ENCODE measurements around the gene CLSTN1.
"Not testable (repeated sequence)": the region's sequence is repeated elsewhere in the genome, so short reads cannot be mapped to it uniquely, and the experiment has no call there.

CLSTN1 gene

DNA sequence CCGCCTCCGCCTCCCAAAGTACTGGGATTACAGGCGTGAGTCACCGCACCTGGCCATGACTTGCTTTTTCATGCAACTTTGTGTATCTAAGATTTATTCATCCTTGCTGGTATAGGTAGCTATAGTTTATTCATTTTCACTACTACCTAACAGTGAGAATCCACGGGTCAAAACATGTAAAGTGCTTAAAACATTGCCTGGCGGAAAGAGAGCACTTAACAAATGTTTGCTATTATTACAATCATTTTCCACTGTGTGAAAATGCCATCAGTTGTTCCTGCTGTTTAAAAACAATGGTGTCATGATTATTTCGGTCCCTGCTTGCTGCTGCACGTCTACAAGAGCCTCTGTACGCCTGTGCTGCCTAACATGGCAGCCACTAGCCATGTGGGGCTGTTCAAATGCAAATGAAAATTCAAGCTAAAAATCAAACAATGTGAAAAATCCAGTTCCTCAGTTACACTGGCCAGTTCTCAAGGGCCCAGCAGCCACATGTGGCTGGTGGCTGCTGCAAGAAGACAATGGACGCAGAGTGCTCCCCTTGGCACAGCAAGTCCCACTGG is 65.1 kb downstream of the CLSTN1 start:
- no peaks in the 10 kb centered on the region for H3K27me3 Mint-ChIP-seq (ENCODE audit: low read depth)
- peaks cover 43% of the 10 kb centered on the region for H3K36me3 Mint-ChIP-seq (ENCODE audit: low read depth)
- H3K4me1 Mint-ChIP-seq: peaks cover 4% of the 10 kb centered on the region
- TF ChIP-seq, protein P1, sequence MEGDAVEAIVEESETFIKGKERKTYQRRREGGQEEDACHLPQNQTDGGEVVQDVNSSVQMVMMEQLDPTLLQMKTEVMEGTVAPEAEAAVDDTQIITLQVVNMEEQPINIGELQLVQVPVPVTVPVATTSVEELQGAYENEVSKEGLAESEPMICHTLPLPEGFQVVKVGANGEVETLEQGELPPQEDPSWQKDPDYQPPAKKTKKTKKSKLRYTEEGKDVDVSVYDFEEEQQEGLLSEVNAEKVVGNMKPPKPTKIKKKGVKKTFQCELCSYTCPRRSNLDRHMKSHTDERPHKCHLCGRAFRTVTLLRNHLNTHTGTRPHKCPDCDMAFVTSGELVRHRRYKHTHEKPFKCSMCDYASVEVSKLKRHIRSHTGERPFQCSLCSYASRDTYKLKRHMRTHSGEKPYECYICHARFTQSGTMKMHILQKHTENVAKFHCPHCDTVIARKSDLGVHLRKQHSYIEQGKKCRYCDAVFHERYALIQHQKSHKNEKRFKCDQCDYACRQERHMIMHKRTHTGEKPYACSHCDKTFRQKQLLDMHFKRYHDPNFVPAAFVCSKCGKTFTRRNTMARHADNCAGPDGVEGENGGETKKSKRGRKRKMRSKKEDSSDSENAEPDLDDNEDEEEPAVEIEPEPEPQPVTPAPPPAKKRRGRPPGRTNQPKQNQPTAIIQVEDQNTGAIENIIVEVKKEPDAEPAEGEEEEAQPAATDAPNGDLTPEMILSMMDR (IDR thresholded peaks at IDR 0.05; ENCODE audit: unreplicated experiment in 3 of 3): no peak
- H3K4me3 Mint-ChIP-seq: no peak overlapping the region
- H3K9me3 Mint-ChIP-seq: no peaks in the 10 kb centered on the region
- no peak overlapping the region for H3K27ac Mint-ChIP-seq

DNA sequence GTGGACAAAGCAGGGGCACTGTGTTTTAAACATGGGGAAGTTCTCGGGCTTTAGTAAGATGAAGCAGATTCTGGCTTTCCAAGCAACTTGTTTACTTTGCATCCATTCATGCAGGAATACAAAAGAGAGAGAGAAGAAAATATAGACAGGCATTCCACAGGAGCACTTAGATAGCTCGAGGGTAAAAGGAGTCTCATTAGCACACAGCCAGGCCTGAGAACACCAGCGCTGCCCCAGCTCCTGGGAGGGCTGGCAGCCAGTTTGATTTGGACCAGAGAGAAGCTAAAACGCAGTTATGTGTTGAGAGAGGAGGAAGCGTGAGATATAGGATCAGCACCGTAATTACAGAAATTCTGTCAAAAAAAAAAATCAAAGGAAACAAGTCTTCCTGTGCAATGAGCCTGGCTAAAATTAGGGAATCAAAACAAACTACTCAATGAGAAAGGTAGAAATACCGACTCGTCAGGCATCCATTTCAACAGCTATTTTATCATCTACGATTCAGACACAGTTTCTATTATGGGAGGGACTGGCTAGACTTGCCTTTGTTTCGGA is 68.2 kb downstream of the CLSTN1 start:
- peaks cover 4% of the 10 kb centered on the region for H3K4me1 Mint-ChIP-seq
- peak overlapping the region in 2 of 3 experiments; percentile 7 to 71 for H3K27ac Mint-ChIP-seq
- H3K27me3 Mint-ChIP-seq (ENCODE audit: low read depth): no peaks in the 10 kb centered on the region
- H3K9me3 Mint-ChIP-seq: no peaks in the 10 kb centered on the region
- TF ChIP-seq, protein P1 (IDR thresholded peaks at IDR 0.05; ENCODE audit: unreplicated experiment in 3 of 3): no peak
- H3K4me3 Mint-ChIP-seq: no peak overlapping the region
- H3K36me3 Mint-ChIP-seq (ENCODE audit: low read depth): peaks cover 56% of the 10 kb centered on the region

DNA sequence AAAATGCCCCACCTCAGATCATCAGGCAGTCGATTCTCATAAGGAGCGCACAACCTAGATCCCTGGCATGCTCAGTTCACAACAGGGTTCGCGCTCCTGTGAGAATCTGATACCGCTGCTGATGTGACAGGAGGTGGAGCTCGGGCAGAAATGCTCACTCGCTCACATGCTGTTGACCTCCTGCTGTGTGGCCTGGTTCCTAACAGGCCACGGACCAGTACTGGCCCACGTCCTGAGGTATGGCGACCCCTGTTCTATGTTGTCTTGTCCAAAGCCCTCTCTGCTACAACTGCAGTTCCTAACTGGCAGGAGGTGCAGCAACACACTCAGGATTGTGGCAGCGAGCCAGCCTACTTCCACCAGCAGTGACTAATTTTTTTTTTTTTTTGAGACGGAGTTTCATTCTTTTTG is 70.6 kb downstream of the CLSTN1 start:
- Mint-ChIP-seq H3K4me1 (peaks cover 4% of the 10 kb centered on the region), H3K27me3 (ENCODE audit: low read depth) (no peaks in the 10 kb centered on the region), H3K4me3 (no peak overlapping the region), H3K27ac (peak overlapping the region in 1 of 3 experiments; percentile 46), H3K9me3 (no peaks in the 10 kb centered on the region), H3K36me3 (ENCODE audit: low read depth) (peaks cover 72% of the 10 kb centered on the region)
- TF ChIP-seq, protein P1 (IDR thresholded peaks at IDR 0.05; ENCODE audit: unreplicated experiment in 3 of 3): no peak

DNA sequence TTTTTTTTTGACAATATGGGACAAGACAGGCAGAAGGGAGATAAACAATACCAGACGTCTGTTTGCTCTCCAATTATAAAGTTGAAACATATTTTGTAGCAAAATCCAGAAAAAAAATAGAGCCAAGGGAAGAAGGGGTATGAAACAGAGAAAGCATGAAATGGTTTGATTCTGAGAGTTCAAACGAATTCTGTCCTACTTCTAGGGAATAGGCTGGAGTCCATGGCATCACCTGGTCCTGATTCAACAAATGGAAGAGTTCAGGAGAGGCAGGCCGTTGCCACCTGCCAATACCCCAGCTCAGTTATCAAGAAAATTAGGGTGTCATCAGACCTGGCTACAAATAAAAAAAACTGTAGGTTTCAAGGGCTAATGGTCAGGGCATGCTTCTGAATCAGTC is 71.8 kb downstream of the CLSTN1 start:
- Mint-ChIP-seq H3K27me3 (ENCODE audit: low read depth) (no peaks in the 10 kb centered on the region), H3K36me3 (ENCODE audit: low read depth) (peaks cover 73% of the 10 kb centered on the region), H3K4me1 (peaks cover 4% of the 10 kb centered on the region), H3K27ac (no peak overlapping the region), H3K9me3 (no peaks in the 10 kb centered on the region), H3K4me3 (no peak overlapping the region)
- TF ChIP-seq, protein P1 (IDR thresholded peaks at IDR 0.05; ENCODE audit: unreplicated experiment in 3 of 3): no peak

DNA sequence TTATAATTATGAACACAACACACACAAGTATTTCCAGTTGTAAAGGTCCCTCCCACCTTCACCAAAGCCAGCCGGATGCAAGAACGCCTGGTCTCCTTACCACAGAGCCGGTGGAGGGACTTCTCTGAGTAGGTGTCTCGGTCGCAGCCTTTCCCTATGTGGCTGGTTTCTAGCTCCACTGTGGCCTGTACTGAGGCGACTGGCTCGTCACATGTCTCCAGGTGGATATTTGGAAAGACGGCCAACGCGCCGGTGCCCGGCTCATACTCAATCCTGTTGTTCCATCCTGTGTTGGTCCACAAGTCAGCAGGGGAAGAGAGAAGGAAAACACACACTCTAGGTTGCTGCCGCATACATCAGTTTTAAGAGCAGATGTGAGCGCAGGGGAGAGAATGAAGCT is 74.4 kb downstream of the CLSTN1 start:
- H3K27me3 Mint-ChIP-seq (ENCODE audit: low read depth): no peaks in the 10 kb centered on the region
- H3K9me3 Mint-ChIP-seq: no peaks in the 10 kb centered on the region
- H3K4me3 Mint-ChIP-seq: no peak overlapping the region
- H3K4me1 Mint-ChIP-seq: no peaks in the 10 kb centered on the region
- H3K27ac Mint-ChIP-seq: no peak overlapping the region
- TF ChIP-seq, protein P1 (IDR thresholded peaks at IDR 0.05; ENCODE audit: unreplicated experiment in 3 of 3): no peak
- H3K36me3 Mint-ChIP-seq (ENCODE audit: low read depth): peaks cover 69% of the 10 kb centered on the region

DNA sequence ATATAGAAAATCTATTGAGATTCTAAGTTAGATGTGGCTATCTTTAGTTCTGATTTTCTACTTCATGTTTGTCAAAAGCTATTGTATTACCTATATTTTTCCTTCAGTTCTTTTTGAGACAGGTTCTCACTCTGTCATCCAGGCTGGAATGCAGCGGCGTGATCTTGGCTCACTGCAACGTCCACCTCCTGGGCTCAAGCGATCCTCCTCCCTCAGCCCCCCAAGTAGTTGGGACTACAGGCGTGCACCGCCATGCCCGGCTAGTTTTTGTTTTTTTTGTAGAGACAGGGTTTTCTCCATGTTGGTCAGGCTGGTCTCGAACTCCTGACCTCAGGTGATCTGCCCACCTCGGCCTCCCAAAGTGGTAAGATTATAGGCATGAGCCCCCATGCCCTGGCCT is 75.4 kb downstream of the CLSTN1 start:
- not testable (repeated sequence) for H3K9me3 Mint-ChIP-seq; H3K27ac Mint-ChIP-seq; H3K4me3 Mint-ChIP-seq; H3K4me1 Mint-ChIP-seq; H3K27me3 Mint-ChIP-seq (ENCODE audit: low read depth)
- H3K36me3 Mint-ChIP-seq (ENCODE audit: low read depth): peaks cover 73% of the 10 kb centered on the region
